ENCODE measurements around the gene PSME3IP1. TPM values are rescaled to one million over a fixed set of nuclear protein-coding genes. Genes with fewer than 3 reads are reported as not detected.

The PSME3IP1 gene
- total RNA-seq, 2 donors from 2014 or later = 39.1 to 64.8 TPM

GRCh38 chr16:57196286-57196685 lies 10.4 kb upstream of the PSME3IP1 start:
- peaks cover 33 to 49% of the 10 kb centered on the region in 2 donors for H3K4me1 ChIP-seq (ENCODE audit: control insufficient read depth in 1 of 2, low read depth in 2 of 2)
- no peaks in the 10 kb centered on the region for H3K27me3 ChIP-seq (replicated peaks; ENCODE audit: insufficient read depth)
- H3K9me3 ChIP-seq = no peaks in the 10 kb centered on the region
- TF ChIP-seq CTCF (IDR thresholded peaks at IDR 0.05) = no peak
- peak overlapping the region in 1 of 2 donors; percentile 31 for H3K27ac ChIP-seq
- DNase-seq (ENCODE audit: low spot score) (no peak), ATAC-seq (ENCODE audit: insufficient number of reproducible peaks, low FRiP score, low read depth) (no peak)
- H3K4me3 ChIP-seq = no peak overlapping the region
- H3K36me3 ChIP-seq = peaks cover 5% of the 10 kb centered on the region

GRCh38 chr16:57194512-57194911 lies 8.7 kb upstream of the PSME3IP1 start:
- ATAC-seq (ENCODE audit: insufficient number of reproducible peaks, low FRiP score, low read depth) = peak; percentile 61

GRCh38 chr16:57192720-57193486 lies 7.1 kb upstream of the PSME3IP1 start:
- Histone ChIP-seq H3K27ac (peak overlapping the region in 1 of 2 donors; percentile 21), H3K9me3 (no peaks in the 10 kb centered on the region), H3K4me3 (no peak overlapping the region), H3K36me3 (no peaks in the 10 kb centered on the region), H3K27me3 (replicated peaks; ENCODE audit: insufficient read depth) (no peaks in the 10 kb centered on the region), H3K4me1 (ENCODE audit: control insufficient read depth in 1 of 2, low read depth in 2 of 2) (peaks cover 48 to 76% of the 10 kb centered on the region in 2 donors)
- TF ChIP-seq CTCF (IDR thresholded peaks at IDR 0.05) = no peak
- DNase-seq (ENCODE audit: low spot score) = no peak
- no peak for ATAC-seq (ENCODE audit: insufficient number of reproducible peaks, low FRiP score, low read depth)

More at GRCh38 chr16:57194512-57194911, 8.7 kb upstream of the PSME3IP1 start:
- Histone ChIP-seq H3K36me3 (peaks cover 5% of the 10 kb centered on the region), H3K27ac (peak overlapping the region; percentile 21 to 42), H3K27me3 (replicated peaks; ENCODE audit: insufficient read depth) (no peaks in the 10 kb centered on the region), H3K4me1 (ENCODE audit: control insufficient read depth in 1 of 2, low read depth in 2 of 2) (peaks cover 45 to 67% of the 10 kb centered on the region in 2 donors), H3K4me3 (peak overlapping the region; percentile 2), H3K9me3 (no peaks in the 10 kb centered on the region)
- TF ChIP-seq CTCF (IDR thresholded peaks at IDR 0.05) = no peak
- DNase-seq (ENCODE audit: low spot score) = no peak

- TF ChIP-seq CTCF (IDR thresholded peaks at IDR 0.05) = no peak
- Histone ChIP-seq H3K4me1 (ENCODE audit: control insufficient read depth in 1 of 2, low read depth in 2 of 2) (peaks cover 52 to 82% of the 10 kb centered on the region in 2 donors), H3K27me3 (replicated peaks; ENCODE audit: insufficient read depth) (no peaks in the 10 kb centered on the region), H3K36me3 (no peaks in the 10 kb centered on the region), H3K4me3 (no peak overlapping the region), H3K27ac (no peak overlapping the region), H3K9me3 (no peaks in the 10 kb centered on the region)
- ATAC-seq (ENCODE audit: insufficient number of reproducible peaks, low FRiP score, low read depth) = no peak
- no peak for DNase-seq (ENCODE audit: low spot score)
Measured at GRCh38 chr16:57192146-57192545, 6.3 kb upstream of the PSME3IP1 start.

- ATAC-seq (ENCODE audit: insufficient number of reproducible peaks, low FRiP score, low read depth) (no peak), DNase-seq (ENCODE audit: low spot score) (no peak)
- no peak overlapping the region for H3K4me3 ChIP-seq
- no peak for TF ChIP-seq CTCF (IDR thresholded peaks at IDR 0.05)
- H3K27me3 ChIP-seq (replicated peaks; ENCODE audit: insufficient read depth) = no peaks in the 10 kb centered on the region
- no peaks in the 10 kb centered on the region for H3K36me3 ChIP-seq
- H3K27ac ChIP-seq = peak overlapping the region in 1 of 2 donors; percentile 24
- peaks cover 42 to 71% of the 10 kb centered on the region in 2 donors for H3K4me1 ChIP-seq (ENCODE audit: control insufficient read depth in 1 of 2, low read depth in 2 of 2)
- H3K9me3 ChIP-seq = no peaks in the 10 kb centered on the region
Measured at GRCh38 chr16:57191056-57191571, 5.3 kb upstream of the PSME3IP1 start.
